Measurements from ENCODE around the gene SLC25A23.

SLC25A23 gene

GRCh38 chr19:6396305-6396704 lies 63.3 kb downstream of the SLC25A23 start:
- no peak for DNase-seq

- no peak for DNase-seq
Observed at GRCh38 chr19:6394831-6395230, 64.8 kb downstream of the SLC25A23 start.

GRCh38 chr19:6393983-6394412 lies 65.6 kb downstream of the SLC25A23 start:
- DNase-seq: no peak

GRCh38 chr19:6393074-6393982 lies 66.3 kb downstream of the SLC25A23 start, which contains the start of gene GTF2F1:
GTF2F1 (minus strand) TSS chr19:6393164; CDS start chr19:6392995, 169 bp downstream.
- peak; percentile 89 for DNase-seq

- DNase-seq: no peak
Observed at GRCh38 chr19:6392221-6393073, 67.1 kb downstream of the SLC25A23 start.

All from activated T-cell treated with anti-CD3 and anti-CD28 coated beads for 4 hours (primary cell).